Renal cortex interstitium (tissue), 11 donors: ENCODE data around the gene IRGQ. TPM values are rescaled to one million over a fixed set of nuclear protein-coding genes. Genes with fewer than 3 reads are reported as not detected.
"Not testable (repeated sequence)": the region's sequence is repeated elsewhere in the genome, so short reads cannot be mapped to it uniquely, and the experiment has no call there.

Source experiments
- DNase-seq, 11 donors: peaks; one replicate each; pipeline ENCODE4 v3.0.0-alpha.2; 2013; ENCODE audit warnings: low read depth in 9 of 11, low spot score in 4 of 11; ENCODE audit errors: extremely low read depth in 1 of 11
- polyA plus RNA-seq, 3 donors: library from polyadenylated mRNA; unstranded; fragments of 120-200 nt; gene quantifications; one replicate each; pipeline ENCODE4 v1.2.1, GENCODE V29; 2013; ENCODE audit not compliant: insufficient read length in 3 of 3

The IRGQ gene
- polyA plus RNA-seq, 3 donors, result 15.8 to 19.8 (median 16.2) TPM

DNA sequence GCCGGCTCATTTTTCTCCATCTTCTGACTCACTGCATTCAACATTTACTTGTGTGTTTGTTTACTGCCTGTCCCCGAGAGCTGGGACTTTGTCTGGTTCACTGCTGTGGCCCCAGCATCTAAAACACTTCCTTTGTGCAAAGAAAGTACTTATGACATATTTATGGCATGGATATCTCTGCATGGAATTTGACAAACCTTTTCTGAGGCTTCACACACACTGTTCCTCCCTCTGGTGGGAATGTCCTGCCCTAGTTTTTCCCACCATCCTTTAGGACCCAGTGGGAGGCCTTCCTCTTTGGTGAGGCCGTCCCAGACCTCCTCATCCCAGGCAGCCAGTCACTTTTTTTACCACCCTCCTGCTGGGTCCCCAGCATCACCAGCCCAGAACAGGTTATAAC, 14.6 kb upstream of the IRGQ start:
- no peak for DNase-seq

DNA sequence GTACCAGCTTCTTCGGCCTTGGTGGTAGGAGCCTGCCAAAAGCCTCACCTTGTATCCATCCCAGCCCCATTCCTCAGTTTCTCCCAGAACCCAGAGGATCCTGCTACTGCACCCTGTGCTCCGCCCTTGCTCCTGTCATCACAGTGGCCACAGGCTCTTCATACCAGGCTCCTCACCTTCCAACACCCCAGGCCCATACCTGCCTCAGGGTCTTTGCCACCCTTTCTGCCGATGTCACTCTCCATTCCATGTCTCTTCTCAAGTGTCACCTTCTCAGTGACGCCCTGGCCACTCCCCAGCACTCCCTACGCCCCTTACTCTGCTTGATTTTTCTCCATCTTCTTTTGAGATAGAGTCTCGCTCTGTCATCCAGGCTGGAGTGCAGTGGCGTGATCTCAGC, 13.9 kb upstream of the IRGQ start:
- no peak for DNase-seq

DNA sequence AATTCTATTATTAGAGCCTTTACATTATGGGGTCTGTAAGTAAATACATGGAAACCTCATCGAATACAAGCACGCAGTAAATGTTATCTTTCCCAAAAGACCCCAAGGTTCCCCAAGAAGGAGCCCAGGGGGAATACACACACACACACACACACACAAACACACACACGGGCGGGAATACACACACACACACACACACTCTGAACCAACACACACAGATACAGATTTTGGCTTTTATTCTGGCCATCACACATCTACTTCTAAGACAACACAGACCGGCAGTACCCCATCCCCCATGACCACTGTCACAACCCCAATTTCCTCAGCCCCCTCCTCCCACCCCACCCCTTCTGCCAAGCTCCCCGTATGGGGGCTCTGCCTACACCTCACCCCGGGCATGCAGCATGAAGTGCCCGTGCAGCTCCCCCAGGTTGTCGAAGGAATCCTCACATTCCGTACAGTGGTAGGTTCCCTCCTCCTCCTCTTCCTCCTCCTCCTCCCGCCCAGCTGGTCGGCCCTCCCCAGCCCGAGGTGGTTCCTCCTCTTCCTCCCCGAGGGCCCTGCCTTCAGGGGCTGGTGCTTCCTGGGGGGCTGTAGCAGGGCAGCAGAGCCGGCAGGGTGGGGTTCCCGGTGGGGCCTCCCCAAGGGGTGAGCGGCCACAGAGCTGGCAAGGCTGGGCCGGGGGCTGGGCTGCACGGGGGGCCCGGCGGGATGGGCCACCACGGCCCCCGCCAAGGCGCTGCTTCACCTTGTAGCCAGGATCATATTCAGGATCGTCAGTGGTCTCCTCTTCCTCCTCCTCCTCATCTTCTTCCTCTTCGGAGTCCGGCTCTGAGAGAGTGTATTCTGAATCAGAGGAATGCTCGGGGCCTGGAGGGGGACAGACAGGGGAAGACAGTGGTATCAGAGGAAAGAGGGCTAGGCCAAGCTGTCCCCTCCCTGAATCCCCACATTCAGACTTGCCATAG, 11.6 kb upstream of the IRGQ start:
- DNase-seq, result no peak

DNA sequence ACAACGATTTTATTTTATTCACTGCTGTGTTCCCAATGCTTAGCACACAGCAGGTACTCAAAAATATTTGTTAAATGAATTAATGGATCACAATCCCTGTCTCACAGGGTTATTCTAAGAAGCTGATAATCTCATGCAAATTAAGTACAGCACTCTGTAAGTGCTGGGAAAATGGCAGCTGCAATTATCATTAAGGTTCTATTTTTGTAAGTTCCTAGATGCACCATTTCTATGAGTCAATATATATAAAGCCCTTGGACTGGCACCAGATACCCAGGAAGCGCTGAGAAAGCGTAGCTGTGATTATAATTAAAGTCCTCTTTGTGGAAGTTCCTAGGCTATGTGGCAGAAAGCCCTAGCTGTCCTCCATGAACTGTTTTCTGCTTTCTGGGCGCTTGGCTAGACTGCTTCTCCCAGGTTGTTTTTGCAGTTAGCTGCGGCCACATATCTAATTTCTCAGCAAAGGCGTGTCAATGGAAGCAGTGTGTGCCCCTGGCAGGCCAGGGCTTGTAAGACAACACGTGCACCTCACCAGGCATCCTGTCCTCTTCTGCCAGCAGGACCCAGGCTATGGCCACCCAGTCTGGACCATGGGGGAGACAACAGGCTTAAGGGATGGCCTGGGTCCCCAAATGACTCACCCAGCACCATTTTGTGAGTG, 10.8 kb upstream of the IRGQ start:
- DNase-seq, result no peak

DNA sequence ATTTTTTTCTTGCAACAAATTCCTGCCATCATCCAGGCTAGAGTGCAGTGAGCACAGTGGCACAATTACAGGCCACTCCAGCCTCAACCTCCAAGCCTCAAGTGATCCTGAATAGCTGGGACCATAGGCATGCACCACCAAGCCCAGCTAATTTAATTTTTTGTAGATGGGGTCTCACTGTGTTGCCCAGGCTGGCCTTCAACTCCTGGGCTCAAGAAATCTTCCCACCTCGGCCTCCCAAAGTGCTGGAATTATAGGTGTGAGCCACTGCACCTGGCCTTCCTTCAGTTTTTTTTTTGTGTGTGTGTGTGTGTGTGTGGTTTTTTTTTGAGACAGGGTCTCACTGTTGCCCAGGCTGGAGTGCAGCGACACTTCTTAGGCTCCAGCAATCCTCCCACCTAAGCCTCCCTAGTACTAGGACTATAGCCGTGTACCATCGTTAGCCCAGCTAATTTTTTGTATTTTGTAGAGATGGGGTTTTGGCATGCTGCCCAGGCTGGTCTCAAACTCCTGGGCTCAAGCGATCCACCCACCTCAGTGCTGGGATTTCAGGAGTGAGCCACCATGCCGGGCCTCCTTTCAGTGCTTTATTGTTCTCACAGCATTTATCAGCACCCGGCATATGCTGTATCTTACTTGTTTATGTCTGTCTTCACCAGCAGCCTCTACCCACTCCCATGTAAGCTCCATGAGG, 10.1 kb upstream of the IRGQ start:
- DNase-seq, result no peak

DNA sequence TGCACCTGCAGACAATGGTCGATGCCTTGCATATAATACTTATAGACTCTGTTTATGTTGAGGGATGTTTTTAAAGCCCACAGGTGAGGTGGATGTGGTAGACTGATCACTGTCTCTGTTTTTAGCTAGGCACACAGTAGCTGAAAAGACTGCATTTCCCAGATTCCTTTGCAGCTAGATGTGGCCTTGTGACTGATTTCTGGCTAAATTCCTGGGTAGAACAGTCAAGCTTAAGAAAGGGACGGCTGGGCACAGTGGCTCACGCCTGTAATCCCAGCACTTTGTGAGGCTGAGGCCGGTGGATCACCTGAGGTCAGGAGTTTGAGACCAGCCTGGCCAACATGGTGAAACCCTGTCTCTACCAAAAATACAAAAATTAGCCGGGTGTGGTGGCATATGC, 4.4 kb upstream of the IRGQ start:
- not testable (repeated sequence) for DNase-seq

DNA sequence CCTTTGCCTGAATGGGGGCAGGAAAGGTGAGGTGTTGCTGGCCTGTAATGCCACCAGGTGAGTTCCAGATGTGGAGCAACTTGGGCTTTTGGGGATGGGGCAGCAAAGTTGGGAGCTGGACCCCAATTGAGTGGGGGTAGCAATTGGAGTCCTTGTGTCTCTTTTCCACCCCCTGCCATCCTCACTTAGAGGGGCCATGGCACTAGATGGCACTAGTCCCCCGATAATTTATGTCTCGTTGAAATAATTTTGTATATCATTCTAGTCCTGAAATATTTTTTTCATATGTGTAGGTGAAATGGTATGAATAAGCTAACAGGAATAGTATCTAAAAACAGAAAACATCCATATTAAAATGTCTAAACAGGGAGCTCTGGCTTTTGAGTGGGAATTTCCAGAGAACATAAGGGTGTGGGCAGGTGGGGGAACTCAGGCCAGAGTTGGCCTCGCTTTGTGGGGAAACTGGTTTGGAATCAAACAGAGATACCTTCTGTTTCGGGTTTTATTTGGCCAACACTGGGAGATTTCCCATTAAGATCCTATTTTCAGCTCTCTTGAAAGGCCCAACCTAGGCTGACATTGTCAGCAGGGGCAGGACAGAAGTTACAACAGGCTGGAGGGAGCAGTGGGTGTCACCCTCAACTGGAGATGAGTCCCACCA, 3.8 kb upstream of the IRGQ start:
- DNase-seq, result no peak

DNA sequence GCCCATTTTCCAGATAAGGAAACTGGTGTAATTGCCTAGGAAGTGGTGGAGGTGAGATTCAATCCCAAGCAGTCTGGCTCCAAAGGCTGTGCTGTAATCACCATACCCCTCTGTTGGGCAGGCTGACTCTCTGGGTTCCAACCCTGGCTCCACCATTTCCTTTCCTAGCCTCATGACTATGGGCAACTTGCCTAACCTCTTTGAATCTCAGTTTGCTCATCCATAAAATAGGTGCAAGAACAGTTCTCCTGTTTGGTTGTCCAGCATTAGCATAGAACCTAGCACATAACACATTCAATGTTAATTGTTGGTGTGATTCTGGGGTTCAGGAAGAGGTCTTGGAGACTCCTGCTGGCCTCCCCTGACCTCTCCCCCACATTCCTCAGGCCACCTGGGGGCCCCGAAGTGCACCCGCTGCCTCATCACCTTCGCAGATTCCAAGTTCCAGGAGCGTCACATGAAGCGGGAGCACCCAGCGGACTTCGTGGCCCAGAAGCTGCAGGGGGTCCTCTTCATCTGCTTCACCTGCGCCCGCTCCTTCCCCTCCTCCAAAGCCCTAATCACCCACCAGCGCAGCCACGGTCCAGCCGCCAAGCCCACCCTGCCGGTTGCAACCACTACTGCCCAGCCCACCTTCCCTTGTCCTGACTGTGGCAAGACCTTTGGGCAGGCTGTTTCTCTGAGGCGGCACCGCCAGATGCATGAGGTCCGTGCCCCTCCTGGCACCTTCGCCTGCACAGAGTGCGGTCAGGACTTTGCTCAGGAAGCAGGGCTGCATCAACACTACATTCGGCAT, 2.7 kb upstream of the IRGQ start:
- DNase-seq, result no peak

DNA sequence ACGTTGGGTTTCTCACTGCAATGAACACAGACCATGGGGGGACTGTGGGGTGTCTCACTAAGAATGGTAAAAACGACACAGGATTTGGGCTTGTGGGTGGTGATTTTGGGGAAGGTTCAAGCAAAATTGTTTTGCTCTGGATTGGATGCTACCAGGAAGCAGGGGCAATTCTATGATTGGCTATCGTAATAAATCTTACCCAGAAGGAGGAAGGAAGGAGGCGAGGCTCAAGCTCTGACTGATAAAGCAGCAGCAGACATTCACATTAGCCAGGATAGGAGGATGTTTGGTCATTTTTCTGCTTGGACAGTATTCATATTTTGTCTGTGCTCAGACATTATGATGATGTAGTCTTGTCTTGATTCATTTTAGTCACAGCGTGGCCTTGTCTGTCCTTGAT, 1.9 kb upstream of the IRGQ start:
- DNase-seq, result no peak

DNA sequence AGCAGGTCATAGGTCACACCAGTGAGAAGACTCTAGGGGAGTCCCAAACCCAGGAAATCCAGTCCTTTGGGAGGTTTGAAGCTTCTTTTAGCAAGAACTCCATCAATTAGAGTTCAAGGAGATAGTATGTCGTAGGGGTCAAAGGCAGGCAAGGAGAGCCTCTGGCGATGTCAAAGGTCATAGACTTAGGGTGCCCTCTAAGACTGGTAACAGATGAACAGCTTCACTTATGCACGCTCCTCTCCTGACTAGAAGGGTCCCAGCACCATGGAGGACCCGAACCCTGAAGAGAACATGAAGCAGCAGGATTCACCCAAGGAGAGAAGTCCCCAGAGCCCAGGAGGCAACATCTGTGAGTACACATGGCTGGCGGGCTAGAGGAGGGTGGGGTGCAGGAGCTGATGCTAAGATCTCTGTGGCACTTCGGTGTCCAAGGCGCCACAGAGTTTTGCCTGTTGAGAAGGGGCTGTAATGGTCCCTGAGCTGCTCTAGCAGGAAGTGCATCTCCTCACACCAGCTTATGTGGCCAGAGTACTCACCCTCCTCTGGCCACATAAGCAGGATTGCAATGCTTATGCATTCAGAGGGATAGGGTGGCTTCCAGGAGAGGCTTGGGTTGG, 1.0 kb upstream of the IRGQ start:
- DNase-seq, result no peak

DNA sequence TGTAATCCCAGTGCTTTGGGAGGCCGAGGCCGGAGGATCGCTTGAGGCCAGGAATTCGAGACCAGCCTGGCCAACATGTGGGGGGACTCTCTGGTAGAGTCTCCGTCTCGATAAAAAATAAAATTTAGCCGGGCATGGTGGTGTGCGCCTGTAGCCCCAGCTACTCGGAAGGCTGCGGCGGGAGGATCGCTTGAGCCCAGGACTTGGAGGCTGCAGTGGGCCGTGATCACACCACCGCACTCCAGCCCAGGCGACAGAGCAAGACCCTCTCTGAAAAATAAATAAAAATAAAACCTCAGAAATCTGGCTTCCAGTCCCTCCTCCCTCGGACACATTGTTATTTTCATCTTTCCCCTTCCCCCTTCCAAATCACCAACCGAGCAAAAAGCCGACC, 332 bp downstream of the IRGQ start:
- no peak for DNase-seq

DNA sequence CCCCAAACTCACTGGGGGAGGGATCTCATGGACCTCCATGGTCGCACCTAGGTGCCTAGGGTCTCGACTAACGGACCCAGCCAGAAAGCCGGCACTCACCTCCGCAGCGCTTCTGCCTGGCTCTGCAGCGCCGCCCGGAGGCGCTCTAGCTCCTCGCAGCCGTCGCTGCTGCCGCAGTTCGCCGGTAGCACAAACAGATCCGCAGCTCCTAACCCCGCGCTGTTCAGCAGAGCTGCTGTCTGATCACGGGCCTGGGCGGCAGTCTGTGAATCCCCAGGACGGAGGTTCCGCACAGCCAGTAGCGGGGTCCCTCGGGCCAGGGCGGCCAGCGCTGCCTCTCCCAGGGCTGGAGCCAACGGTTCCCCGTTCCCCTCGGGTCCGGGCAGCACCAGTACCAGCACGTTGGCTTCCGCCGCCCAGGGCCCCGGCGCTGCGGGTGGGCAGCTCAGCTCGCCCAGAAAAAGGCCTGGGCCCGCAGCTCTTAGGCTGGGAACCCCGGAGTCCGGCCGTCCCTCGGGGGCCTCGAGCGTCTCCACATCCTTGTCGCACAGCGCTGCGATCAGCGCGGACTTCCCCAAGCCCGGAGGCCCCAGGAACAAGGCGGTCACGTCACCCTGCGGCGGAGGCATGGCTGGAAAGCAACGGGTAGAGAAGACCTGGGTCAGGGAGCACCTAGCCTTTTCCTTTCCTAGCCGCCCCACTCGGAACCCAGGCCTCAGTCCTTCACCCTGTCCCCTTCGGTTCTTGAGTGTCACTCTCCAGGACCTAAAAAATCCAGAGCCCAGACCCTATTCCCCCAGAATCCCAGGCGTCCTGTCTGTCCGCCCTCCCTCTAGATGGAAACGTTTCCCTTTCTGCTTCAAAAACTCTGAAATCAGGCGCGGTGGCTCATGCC, 977 bp downstream of the IRGQ start:
- peak in 3 of 11 donors; percentile 39 to 62 (median 46) for DNase-seq

DNA sequence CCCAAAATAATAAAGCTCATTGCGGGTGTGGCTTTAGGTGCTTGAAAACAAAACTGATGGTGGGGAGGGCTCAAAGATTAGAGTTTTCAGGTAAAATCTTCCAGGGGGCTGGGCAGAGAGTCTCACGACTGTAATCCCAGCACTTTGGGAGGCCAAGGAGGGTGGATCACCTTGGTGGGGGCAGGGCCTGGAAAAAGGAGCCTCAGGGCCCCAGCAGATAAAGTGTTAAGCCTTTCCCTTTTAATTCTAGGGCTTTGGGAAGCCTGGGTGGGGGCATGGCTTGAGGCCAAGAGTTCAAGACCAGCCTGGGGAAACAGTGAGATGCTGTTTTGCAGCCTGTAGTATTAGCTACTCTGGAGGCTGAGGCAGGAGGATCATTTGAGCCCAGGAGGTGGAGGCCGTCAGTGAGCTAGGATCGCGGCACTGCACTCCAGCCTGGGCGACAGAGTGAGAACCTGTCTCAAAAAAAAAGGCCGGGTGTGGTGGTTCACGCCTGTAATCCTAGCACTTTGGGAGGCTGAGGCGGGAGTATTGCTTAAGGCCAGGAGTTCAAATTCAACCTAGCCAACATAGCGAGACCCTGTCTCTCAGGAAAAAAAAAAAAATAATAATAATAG, 1.7 kb downstream of the IRGQ start:
- no peak for DNase-seq

DNA sequence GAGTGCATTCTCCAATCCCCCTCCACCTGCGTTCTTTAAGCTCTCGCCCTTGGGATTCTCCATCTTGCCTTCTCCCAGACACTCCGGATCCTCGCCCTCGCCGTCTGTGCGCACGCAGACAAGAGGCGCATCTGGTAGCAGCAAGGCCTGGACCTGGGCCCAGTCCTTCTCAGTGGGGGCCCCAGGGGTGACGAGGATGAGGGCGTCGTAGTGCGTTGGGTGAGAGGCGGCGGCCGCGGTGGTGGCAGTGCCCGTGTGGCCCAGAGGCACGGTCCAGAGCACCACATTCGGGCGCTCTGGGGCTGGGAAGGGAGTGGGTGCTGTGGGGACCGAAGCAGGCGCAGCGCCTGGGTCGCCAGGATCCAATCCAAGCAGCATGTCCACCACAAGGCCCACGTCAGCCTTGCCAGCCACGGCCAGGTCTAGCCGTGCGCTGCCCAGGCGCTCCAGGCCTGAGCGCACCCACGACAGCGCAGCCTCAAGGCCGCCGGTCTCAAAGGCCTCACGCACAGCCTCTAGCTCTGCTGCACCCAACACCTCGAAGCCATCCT, 3.1 kb downstream of the IRGQ start:
- DNase-seq, result no peak

DNA sequence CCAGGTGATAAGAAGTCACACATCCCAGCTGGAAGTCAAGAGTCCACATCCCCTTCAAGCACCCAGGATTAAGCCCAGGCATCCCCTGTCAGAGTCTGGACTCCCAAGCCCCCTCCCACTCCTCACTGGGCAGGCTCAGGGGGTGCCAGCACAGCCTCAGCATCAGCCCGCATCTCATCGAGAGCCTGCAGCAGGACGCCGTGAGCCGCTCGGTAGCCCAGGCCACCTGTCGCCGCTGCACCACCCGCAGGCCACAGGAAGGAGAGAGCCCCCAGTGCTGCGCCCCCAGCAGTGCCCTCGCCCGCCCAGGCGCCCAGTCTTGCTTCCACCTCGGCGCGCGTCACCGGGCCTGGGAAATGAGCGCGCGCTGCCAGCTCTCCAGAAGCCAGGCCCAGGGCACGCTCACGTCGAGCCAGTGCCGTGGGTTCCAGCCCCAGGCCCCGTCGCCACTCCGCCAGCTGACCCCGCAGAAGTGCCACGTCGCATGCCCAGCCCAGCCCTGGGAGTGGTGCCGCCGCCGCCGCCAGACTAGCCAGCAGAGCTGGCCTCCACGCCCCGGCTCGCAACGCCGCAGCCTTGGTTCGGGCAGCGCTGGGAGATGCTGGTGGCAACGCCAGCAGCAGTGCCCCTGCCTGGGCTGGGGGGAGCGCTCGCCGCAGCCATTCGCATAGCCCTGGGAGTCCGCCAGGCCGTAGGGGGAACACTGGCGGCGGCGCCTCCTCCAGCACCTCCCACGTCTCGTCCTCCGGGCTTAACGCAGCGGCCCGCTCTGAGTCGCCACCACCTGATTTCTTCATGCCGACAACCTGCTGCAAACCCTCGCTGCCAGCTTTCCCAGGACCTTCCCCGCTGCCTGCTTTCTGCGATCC, 3.8 kb downstream of the IRGQ start:
- no peak for DNase-seq

DNA sequence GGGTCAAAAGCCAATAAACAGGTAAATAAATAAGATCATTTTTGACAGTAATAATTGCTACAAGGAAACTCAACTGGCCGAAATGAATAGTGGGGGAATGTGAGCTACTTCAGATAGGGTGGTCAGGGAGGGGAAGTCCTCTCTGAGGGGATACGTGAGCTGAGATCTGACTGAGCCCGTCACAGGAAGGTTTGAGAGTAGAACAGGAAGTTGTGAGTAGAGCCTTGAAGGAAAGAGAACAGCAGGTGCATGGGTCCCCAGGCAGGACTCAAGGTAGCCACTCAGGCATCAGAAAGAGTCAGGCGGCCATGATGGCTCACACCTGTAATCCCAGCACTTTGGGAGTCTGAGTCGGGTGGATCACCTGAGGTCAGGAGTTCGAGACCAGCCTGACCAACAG, 6.3 kb downstream of the IRGQ start:
- no peak for DNase-seq
